ENCODE data around the gene LMO7. TPM values are rescaled to one million over a fixed set of nuclear protein-coding genes. Genes with fewer than 3 reads are reported as not detected.

The LMO7 gene
- total and polyA plus RNA-seq, 2 of the 8 experiments (the other 6 are each of a cell fraction or from before 2014, with no cell fraction given): 8.1 to 28.3 TPM

- no peak for TF ChIP-seq ATF2 (IDR thresholded peaks at IDR 0.05; ENCODE audit: low read length)
- TF ChIP-seq NRF1 (IDR thresholded peaks at IDR 0.05; ENCODE audit: low read depth, low read length): no peak
- TF ChIP-seq RXRA (IDR thresholded peaks at IDR 0.05; ENCODE audit: insufficient read depth, low read depth, low read length): no peak
- no peak for TF ChIP-seq JUN (IDR thresholded peaks at IDR 0.05; ENCODE audit: low read depth, low read length)
- TF ChIP-seq RAD21 (IDR thresholded peaks at IDR 0.05 in 1 of 2, conservative IDR thresholded peaks at IDR 0.05 in 1 of 2; ENCODE audit: low read depth in 2 of 2, low read length in 2 of 2): no peak
Measured at GRCh38 chr13:75618308-75618707, 17.8 kb upstream of the LMO7 start (continued).
